Endothelial cell of umbilical vein (primary cell): ENCODE data around the gene GGTLC1.

Experiments used
- CTCF ChIP-seq, 2 donors: IDR thresholded peaks; 1 replicate in 1 of 2; 2 replicates in 1 of 2; pipeline ENCODE4 v1.5.1; 2011; ENCODE audit warnings: low read length in 2 of 2, mild to moderate bottlenecking in 2 of 2, moderate library complexity in 2 of 2, control low read depth in 1 of 2, inconsistent platforms in 1 of 2, low read depth in 1 of 2; ENCODE audit not compliant: insufficient read depth in 1 of 2; ENCODE audit errors: extremely low read depth in 1 of 2
- EZH2 ChIP-seq: IDR thresholded peaks from 2 replicates; pipeline ENCODE4 v1.6.1; 2012; ENCODE audit warnings: borderline replicate concordance, low read depth, mild to moderate bottlenecking, moderate library complexity, low read length, inconsistent platforms; ENCODE audit not compliant: severe bottlenecking
- FOS ChIP-seq: IDR thresholded peaks from 2 replicates; pipeline ENCODE4 v1.6.1; 2011; ENCODE audit warnings: mild to moderate bottlenecking, low read length, moderate library complexity, borderline replicate concordance; ENCODE audit not compliant: insufficient read depth
- POLR2A ChIP-seq: IDR thresholded peaks from 2 replicates; pipeline ENCODE4 v1.6.1; 2012; ENCODE audit warnings: low read depth, mild to moderate bottlenecking, control low read depth, low read length
- POLR2AphosphoS5 ChIP-seq: IDR thresholded peaks from 2 replicates; pipeline ENCODE4 v1.6.1; 2012; ENCODE audit warnings: low read depth, mild to moderate bottlenecking, control low read depth, low read length, moderate library complexity; ENCODE audit not compliant: insufficient read depth

GRCh38 chr20:24017458-24017755 is 28.8 kb upstream of the GGTLC1 start:
- no peak for TF ChIP-seq CTCF (IDR thresholded peaks at IDR 0.05; ENCODE audit: extremely low read depth in 1 of 2, insufficient read depth in 1 of 2, low read depth in 1 of 2, low read length in 2 of 2)
- peak; percentile 86 for TF ChIP-seq FOS
- no peak for TF ChIP-seq POLR2A
- TF ChIP-seq POLR2AphosphoS5 = peak; percentile 36
- TF ChIP-seq EZH2 = no peak
